GM18907 (cell line): ENCODE data around the gene PANK1.

ENCODE experiments used
- ATAC-seq: cut with Tn5 transposase; IDR thresholded peaks from one replicate; pipeline ENCODE4 v1.9.1; 2021; ENCODE audit warnings: mild to moderate bottlenecking, moderate library complexity; ENCODE audit not compliant: unreplicated experiment

Gene PANK1

GRCh38 chr10:89652806-89653370 lies 7.8 kb upstream of the PANK1 start:
- ATAC-seq: no peak

- ATAC-seq: peak; percentile 63
These were observed 7.0 kb upstream of the PANK1 start for GRCh38 chr10:89651916-89652573.

GRCh38 chr10:89651205-89651915 lies 6.3 kb upstream of the PANK1 start:
- no peak for ATAC-seq

GRCh38 chr10:89649051-89649450 lies 4.0 kb upstream of the PANK1 start:
- ATAC-seq: no peak

GRCh38 chr10:89648074-89648473 lies 3.0 kb upstream of the PANK1 start:
- no peak for ATAC-seq

GRCh38 chr10:89646889-89647657 lies 2.0 kb upstream of the PANK1 start:
- ATAC-seq: no peak

- no peak for ATAC-seq
These were observed 715 bp upstream of the PANK1 start for GRCh38 chr10:89645742-89646172.

GRCh38 chr10:89644691-89644966 lies 413 bp downstream of the PANK1 start:
- peak; percentile 36 for ATAC-seq

GRCh38 chr10:89643812-89644690 lies 991 bp downstream of the PANK1 start:
- peak; percentile 91 for ATAC-seq

- no peak for ATAC-seq
These were observed 1.6 kb downstream of the PANK1 start for GRCh38 chr10:89643431-89643811.

- no peak for ATAC-seq
These were observed 2.8 kb downstream of the PANK1 start for GRCh38 chr10:89642193-89642592.

- ATAC-seq: no peak
These were observed 4.8 kb downstream of the PANK1 start for GRCh38 chr10:89640241-89640640.

GRCh38 chr10:89639326-89639725 lies 5.7 kb downstream of the PANK1 start:
- ATAC-seq: no peak

- no peak for ATAC-seq
These were observed 7.9 kb downstream of the PANK1 start for GRCh38 chr10:89637113-89637512.

- no peak for ATAC-seq
These were observed 10.4 kb downstream of the PANK1 start for GRCh38 chr10:89634637-89635036.

GRCh38 chr10:89633484-89633883 lies 11.6 kb downstream of the PANK1 start:
- ATAC-seq: no peak

GRCh38 chr10:89632824-89633223 lies 12.2 kb downstream of the PANK1 start:
- ATAC-seq: no peak

- ATAC-seq: no peak
These were observed 17.2 kb downstream of the PANK1 start for GRCh38 chr10:89627830-89628229.

- no peak for ATAC-seq
These were observed 19.8 kb downstream of the PANK1 start for GRCh38 chr10:89625041-89625765.

- no peak for ATAC-seq
These were observed 21.0 kb downstream of the PANK1 start for GRCh38 chr10:89624020-89624419.
